Suprapubic skin (tissue), 4 donors: Measurements from ENCODE around the gene UBXN6. TPM values are rescaled to one million over a fixed set of nuclear protein-coding genes. Genes with fewer than 3 reads are reported as not detected.

ENCODE experiments used
- DNase-seq, 2 donors: peaks; one replicate each; pipeline ENCODE4 v3.0.0-alpha.2; 2019; ENCODE audit warnings: low spot score in 2 of 2
- H3K27ac ChIP-seq: fragments of 200-600 bp; sonication (generic); one replicate; pipeline ENCODE4 v1.5.1; 2019
- H3K27me3 ChIP-seq: fragments of 200-600 bp; sonication (generic); one replicate; pipeline ENCODE4 v1.5.1; 2019
- H3K36me3 ChIP-seq: fragments of 200-600 bp; sonication (generic); one replicate; pipeline ENCODE4 v1.5.1; 2019
- H3K4me1 ChIP-seq: fragments of 200-600 bp; sonication (generic); one replicate; pipeline ENCODE4 v1.5.1; 2019
- H3K4me3 ChIP-seq: fragments of 200-600 bp; sonication (generic); one replicate; pipeline ENCODE4 v1.5.1; 2019; ENCODE audit warnings: mild to moderate bottlenecking
- H3K9me3 ChIP-seq: fragments of 200-600 bp; sonication (generic); one replicate; pipeline ENCODE4 v1.5.1; 2019
- EP300 ChIP-seq: sonication (generic); formaldehyde crosslinking; IDR thresholded peaks from one replicate; pipeline ENCODE4 v1.6.1; 2017; ENCODE audit warnings: antibody characterized with exemption
- POLR2A ChIP-seq, 2 donors: fragments of 450-650 bp; IDR thresholded peaks; one replicate each; pipeline ENCODE4 v1.6.1; 2017; ENCODE audit warnings: antibody characterized with exemption in 2 of 2, mild to moderate bottlenecking in 2 of 2, moderate library complexity in 2 of 2
- POLR2AphosphoS5 ChIP-seq, 3 donors: sonication (generic); formaldehyde crosslinking; IDR thresholded peaks; one replicate each; pipeline ENCODE4 v1.6.1; 2017; ENCODE audit warnings: antibody characterized with exemption in 3 of 3
- WGBS: methylation state at CpG from one replicate; pipeline ENCODE4 v1.1.5; 2018; 5-methylcytosine and 5-hydroxymethylcytosine counted together
- total RNA-seq, 4 donors: library from RNA; depleted of rRNA; stranded (reverse); fragments of >200 nt; gene quantifications; one replicate each; pipeline ENCODE4 v1.1.0, GENCODE V29; 2016
- TF ChIP-seq, protein P1 (sequence below), 2 donors: fragments of 200-600 bp in 1 of 2; fragments of 450-650 bp in 1 of 2; sonication (generic) in 1 of 2; IDR thresholded peaks; one replicate each; pipeline ENCODE4 v1.5.1; 2016 to 2019; ENCODE audit warnings: antibody characterized with exemption in 2 of 2, mild to moderate bottlenecking in 1 of 2, moderate library complexity in 1 of 2

Gene UBXN6
- total RNA-seq, 4 donors from 2014 or later: 108 to 257 (median 167) TPM

DNA sequence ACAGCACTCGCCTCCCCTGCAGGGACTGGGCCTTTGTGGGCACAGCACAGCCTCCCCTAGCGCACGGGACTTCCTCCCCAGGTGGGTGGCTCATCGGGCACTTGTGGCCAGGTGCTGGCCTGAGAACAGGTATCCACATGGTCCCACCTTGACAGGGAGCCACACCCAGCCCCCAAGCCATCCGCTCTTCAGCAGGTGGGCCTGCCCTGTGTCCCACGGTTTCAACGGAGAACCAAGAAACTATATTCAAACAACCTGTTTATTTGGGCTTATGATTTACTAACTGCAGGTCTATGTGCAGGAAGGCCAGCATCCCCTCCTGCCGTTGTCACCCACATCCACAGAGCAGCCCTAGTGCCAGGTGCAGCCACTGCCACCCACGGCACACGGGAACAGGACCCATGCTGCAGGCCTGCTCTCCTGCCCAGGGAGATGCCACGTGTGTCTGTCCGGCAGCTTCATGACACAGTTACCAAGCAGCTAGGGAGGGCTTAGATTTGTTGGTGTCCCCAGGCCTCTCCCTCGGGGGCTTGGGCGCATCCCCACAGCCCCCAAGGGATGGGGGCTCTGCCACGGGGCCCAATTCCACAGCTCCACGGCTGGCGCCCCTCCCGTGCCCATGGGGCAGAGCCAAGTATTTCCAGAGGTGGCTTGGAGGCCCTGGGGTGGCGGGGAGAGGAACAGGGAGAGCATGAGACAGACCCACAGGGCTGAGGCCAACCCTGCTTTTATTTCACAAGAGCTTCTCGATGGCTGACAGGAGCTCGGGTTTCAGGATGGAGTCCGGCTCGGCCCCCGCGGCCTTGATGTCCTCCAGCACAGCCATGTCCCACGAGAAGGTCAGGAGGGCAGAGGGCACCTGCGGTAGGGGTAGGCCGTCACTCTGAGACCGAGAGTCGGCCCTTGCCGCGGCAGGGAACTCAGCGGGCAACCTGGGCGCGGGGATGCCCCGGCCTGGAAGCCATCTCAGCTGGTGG, 12.5 kb downstream of the UBXN6 start:
- TF ChIP-seq POLR2A (IDR thresholded peaks at IDR 0.05) (no peak), POLR2AphosphoS5 (IDR thresholded peaks at IDR 0.05) (no peak), EP300 (no peak)
- TF ChIP-seq, protein P1, sequence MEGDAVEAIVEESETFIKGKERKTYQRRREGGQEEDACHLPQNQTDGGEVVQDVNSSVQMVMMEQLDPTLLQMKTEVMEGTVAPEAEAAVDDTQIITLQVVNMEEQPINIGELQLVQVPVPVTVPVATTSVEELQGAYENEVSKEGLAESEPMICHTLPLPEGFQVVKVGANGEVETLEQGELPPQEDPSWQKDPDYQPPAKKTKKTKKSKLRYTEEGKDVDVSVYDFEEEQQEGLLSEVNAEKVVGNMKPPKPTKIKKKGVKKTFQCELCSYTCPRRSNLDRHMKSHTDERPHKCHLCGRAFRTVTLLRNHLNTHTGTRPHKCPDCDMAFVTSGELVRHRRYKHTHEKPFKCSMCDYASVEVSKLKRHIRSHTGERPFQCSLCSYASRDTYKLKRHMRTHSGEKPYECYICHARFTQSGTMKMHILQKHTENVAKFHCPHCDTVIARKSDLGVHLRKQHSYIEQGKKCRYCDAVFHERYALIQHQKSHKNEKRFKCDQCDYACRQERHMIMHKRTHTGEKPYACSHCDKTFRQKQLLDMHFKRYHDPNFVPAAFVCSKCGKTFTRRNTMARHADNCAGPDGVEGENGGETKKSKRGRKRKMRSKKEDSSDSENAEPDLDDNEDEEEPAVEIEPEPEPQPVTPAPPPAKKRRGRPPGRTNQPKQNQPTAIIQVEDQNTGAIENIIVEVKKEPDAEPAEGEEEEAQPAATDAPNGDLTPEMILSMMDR (IDR thresholded peaks at IDR 0.05): no peak
- Histone ChIP-seq H3K36me3 (peaks cover 56% of the 10 kb centered on the region), H3K9me3 (no peaks in the 10 kb centered on the region), H3K27ac (no peak overlapping the region), H3K4me1 (peaks cover 16% of the 10 kb centered on the region), H3K4me3 (no peak overlapping the region), H3K27me3 (no peaks in the 10 kb centered on the region)
- 40% methylated on average over 1 of the region's 36 CpGs for WGBS
- no peak for DNase-seq

DNA sequence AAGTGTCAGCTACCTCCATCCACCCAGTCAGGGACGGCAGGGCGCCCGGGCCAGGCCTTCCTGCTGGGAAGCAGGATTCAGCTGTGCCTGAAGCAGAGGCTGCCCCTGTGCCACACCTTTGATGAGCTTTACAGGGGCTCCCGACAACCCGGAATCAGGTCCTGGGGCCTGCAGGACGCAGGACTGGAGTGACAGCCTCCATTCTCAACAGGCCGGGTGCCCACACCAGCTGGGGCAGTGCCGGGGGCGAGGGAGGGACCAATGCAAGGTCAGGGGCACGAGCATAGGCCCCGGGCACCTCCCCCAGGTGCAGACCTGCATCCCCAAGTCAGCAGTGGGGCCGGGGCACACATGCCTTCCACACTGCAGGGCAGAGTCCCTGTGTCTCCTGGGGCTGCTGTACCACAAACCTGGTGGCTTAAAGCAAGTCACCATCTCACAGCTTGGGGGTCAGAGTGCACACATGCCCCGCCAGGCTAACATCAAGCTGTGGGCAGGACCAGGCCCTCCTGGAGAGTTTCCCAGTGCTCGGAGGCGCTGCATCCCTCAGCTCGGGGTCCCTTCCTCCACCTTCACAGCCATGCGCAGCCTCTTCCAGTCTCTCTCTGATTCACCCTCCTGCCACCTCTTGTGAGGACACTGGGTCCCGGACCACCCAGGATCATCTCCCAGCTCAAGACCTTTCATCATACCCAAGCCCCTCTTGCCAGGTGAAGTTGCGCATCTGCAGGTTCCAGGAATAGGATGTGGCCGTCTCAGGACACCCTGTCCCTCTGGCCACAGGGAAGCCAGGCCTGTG, 13.4 kb downstream of the UBXN6 start:
- Histone ChIP-seq H3K27me3 (no peaks in the 10 kb centered on the region), H3K9me3 (no peaks in the 10 kb centered on the region), H3K4me3 (no peak overlapping the region), H3K27ac (no peak overlapping the region), H3K4me1 (peaks cover 8% of the 10 kb centered on the region), H3K36me3 (peaks cover 52% of the 10 kb centered on the region)
- 67% methylated on average over 7 of the region's 20 CpGs for WGBS
- TF ChIP-seq POLR2A (IDR thresholded peaks at IDR 0.05): no peak
- TF ChIP-seq POLR2AphosphoS5 (IDR thresholded peaks at IDR 0.05): no peak
- TF ChIP-seq, protein P1 (IDR thresholded peaks at IDR 0.05): no peak
- no peak for TF ChIP-seq EP300
- no peak for DNase-seq

DNA sequence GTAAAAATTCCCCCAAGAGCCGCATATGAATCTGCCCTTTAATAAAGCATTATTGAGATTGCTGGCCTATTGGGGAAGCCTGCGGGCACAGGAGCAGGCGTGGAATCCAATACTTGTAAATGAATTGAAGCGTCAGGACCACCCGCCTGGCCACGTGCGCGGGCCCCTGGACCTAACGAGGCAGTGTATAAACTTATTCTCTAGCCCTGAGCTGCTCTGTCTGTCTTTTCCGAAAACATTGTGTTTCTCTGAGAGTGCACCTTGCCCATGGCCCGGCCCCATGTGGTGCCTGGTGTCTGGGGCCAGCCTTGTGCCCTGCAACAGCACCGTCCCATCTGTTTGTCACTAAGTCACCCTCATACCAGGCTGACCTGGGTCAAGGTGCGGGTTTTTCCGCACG, 14.4 kb downstream of the UBXN6 start:
- no peaks in the 10 kb centered on the region for H3K4me1 ChIP-seq
- no peak for DNase-seq
- 96% methylated on average over 11 of the region's 15 CpGs for WGBS
- H3K27me3 ChIP-seq: no peaks in the 10 kb centered on the region
- H3K9me3 ChIP-seq: no peaks in the 10 kb centered on the region
- H3K27ac ChIP-seq: no peak overlapping the region
- no peak overlapping the region for H3K4me3 ChIP-seq
- peaks cover 42% of the 10 kb centered on the region for H3K36me3 ChIP-seq
- TF ChIP-seq POLR2A (IDR thresholded peaks at IDR 0.05) (no peak), POLR2AphosphoS5 (IDR thresholded peaks at IDR 0.05) (no peak), EP300 (no peak)
- TF ChIP-seq, protein P1 (IDR thresholded peaks at IDR 0.05): no peak

DNA sequence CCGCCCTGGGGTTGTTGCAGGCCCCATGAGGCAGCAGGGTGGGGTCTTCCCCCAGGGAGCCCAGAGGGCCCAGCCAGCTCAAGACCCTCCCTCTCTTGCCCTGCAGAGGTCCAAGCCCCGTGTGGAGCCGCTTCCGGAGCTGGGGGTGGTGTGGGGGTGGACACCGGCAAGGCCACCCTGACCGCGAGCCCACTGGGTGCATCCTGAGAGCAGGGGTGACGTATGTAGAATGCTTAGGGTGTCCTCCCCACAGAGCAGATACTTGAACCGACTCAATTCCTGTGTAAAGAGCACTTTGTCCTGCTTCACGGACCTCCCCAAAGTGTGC, 14.8 kb downstream of the UBXN6 start:
- Histone ChIP-seq H3K27me3 (no peaks in the 10 kb centered on the region), H3K9me3 (no peaks in the 10 kb centered on the region), H3K4me1 (no peaks in the 10 kb centered on the region), H3K4me3 (no peak overlapping the region), H3K36me3 (peaks cover 38% of the 10 kb centered on the region), H3K27ac (no peak overlapping the region)
- TF ChIP-seq, protein P1 (IDR thresholded peaks at IDR 0.05): no peak
- no peak for TF ChIP-seq POLR2AphosphoS5 (IDR thresholded peaks at IDR 0.05)
- no peak for TF ChIP-seq POLR2A (IDR thresholded peaks at IDR 0.05)
- TF ChIP-seq EP300: no peak
- DNase-seq: no peak
- whole genome bisulfite sequencing: 89% methylated on average over 6 of the region's 10 CpGs
